ENCODE measurements around the gene MTRF1L. TPM values are rescaled to one million over a fixed set of nuclear protein-coding genes. Genes with fewer than 3 reads are reported as not detected.

Gene MTRF1L
- total and polyA plus RNA-seq, 7 experiments from 2014 or later: 6.1 to 18.1 (median 10.6) TPM

DNA sequence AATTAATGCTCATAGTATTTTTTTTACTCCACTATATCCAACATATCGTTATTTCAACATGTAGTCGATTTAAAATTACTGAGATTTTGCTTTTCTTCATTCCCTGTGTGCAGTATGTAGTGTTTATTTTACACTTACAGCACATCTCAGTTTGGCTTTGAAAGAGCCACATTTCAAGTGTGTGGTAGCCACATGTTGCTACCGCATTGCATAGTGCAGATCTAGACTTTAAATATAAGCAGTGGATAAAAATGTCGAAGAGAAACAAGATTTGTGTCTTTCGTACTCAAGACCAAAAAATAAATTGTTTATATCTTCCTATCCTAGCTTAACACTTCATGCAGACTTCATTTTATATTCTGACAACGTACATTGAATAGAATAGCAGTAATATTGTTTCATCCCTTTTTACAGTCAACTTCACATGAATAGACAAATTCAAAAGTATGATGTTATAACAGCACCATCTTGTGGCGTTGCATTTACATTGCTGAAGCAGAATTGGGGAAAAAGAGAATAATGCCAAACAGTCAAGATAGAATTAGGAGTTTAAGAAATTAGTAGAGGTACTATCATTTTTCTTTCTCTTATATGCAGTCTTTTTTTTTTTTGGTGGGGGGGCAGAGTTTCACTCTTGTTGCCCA lies 49.5 kb downstream of the MTRF1L start:
- peaks cover 0 to 9% (median 5%) of the 10 kb centered on the region in 7 donors for H3K4me1 Mint-ChIP-seq
- DNase-seq (peak in 3 of 9 donors; percentile 3 to 12 (median 7)), ATAC-seq (no peak)
- Histone ChIP-seq H3K4me1 (ENCODE audit: control insufficient read depth in 2 of 2, insufficient read depth in 2 of 2, low read length in 2 of 2) (no peaks in the 10 kb centered on the region), H3K9me3 (ENCODE audit: control insufficient read depth in 2 of 3, low read length in 3 of 3) (no peaks in the 10 kb centered on the region), H3K27ac (ENCODE audit: low read depth, low read length) (no peak overlapping the region), H3K4me3 (ENCODE audit: low read length) (no peak overlapping the region), H3K36me3 (ENCODE audit: control insufficient read depth in 2 of 3, insufficient read depth in 3 of 3, low read length in 3 of 3) (no peaks in the 10 kb centered on the region), H3K27me3 (ENCODE audit: control insufficient read depth in 2 of 2, insufficient read depth in 2 of 2, low read length in 2 of 2) (peaks cover 0 to 7% of the 10 kb centered on the region in 2 donors)
- ChIA-PET CTCF (no interaction called here), POLR2A (no interaction called here)
- H3K27ac Mint-ChIP-seq: no peak overlapping the region
- intact Hi-C loops (cut with micrococcal nuclease): no loop called here
- peaks cover 16 to 36% (median 22%) of the 10 kb centered on the region in 5 donors for H3K27me3 Mint-ChIP-seq
- no peak overlapping the region for H3K4me3 Mint-ChIP-seq
- H3K9me3 Mint-ChIP-seq: no peaks in the 10 kb centered on the region
- H3K36me3 Mint-ChIP-seq: no peaks in the 10 kb centered on the region

DNA sequence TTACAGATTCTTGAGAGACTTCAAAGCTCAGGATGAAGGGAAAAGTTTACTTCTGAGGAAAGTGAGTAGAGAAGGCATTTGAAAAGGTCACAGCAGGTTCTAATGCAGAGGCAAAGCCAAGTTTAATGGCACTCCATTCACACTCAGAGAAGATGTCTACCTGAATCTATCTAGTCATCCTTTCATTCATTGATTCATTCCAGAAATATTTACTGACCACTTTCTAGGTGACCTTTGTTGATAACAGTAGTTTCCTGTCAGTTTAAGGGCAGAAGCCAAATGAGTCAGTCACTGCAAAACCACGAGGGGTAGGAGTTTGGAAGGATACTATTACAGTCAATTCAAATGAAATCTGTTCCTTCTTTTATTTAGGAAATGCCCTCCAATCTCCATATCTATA lies 50.5 kb downstream of the MTRF1L start:
- ATAC-seq (no peak), DNase-seq (no peak)
- CTCF ChIA-PET: no interaction called here
- Mint-ChIP-seq H3K36me3 (no peaks in the 10 kb centered on the region), H3K9me3 (no peaks in the 10 kb centered on the region), H3K4me3 (no peak overlapping the region), H3K4me1 (peaks cover 0 to 11% (median 9%) of the 10 kb centered on the region in 7 donors), H3K27me3 (peaks cover 22 to 36% (median 22%) of the 10 kb centered on the region in 5 donors), H3K27ac (no peak overlapping the region)
- POLR2A ChIA-PET: no interaction called here
- Histone ChIP-seq H3K36me3 (ENCODE audit: control insufficient read depth in 2 of 3, insufficient read depth in 3 of 3, low read length in 3 of 3) (no peaks in the 10 kb centered on the region), H3K27me3 (ENCODE audit: control insufficient read depth in 2 of 2, insufficient read depth in 2 of 2, low read length in 2 of 2) (peaks cover 0 to 7% of the 10 kb centered on the region in 2 donors), H3K9me3 (ENCODE audit: control insufficient read depth in 2 of 3, low read length in 3 of 3) (no peaks in the 10 kb centered on the region), H3K27ac (ENCODE audit: low read depth, low read length) (no peak overlapping the region), H3K4me1 (ENCODE audit: control insufficient read depth in 2 of 2, insufficient read depth in 2 of 2, low read length in 2 of 2) (no peaks in the 10 kb centered on the region), H3K4me3 (ENCODE audit: low read length) (no peak overlapping the region)
- intact Hi-C loops (cut with micrococcal nuclease): no loop called here

DNA sequence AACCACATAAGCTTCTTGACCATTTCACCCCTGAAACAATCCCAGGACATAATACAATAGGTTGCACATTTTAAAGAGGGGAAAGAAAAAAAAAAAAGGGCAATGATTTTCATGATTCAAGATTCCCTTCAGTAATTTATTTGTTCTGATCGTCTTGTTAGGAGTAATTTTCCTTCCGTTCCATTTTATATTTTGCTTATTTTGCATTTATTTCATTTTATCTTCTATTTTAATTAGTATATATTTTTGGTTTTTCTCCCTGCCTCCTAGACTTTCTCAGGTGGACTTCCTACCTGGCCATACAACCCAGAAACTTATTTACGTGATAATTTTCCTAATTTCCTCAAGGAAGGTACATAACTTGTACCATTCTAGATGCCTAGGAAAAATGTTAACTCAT lies 52.3 kb downstream of the MTRF1L start:
- Histone ChIP-seq H3K4me1 (ENCODE audit: control insufficient read depth in 2 of 2, insufficient read depth in 2 of 2, low read length in 2 of 2) (no peaks in the 10 kb centered on the region), H3K36me3 (ENCODE audit: control insufficient read depth in 2 of 3, insufficient read depth in 3 of 3, low read length in 3 of 3) (no peaks in the 10 kb centered on the region), H3K4me3 (ENCODE audit: low read length) (no peak overlapping the region), H3K27me3 (ENCODE audit: control insufficient read depth in 2 of 2, insufficient read depth in 2 of 2, low read length in 2 of 2) (peaks cover 0 to 7% of the 10 kb centered on the region in 2 donors), H3K27ac (ENCODE audit: low read depth, low read length) (no peak overlapping the region), H3K9me3 (ENCODE audit: control insufficient read depth in 2 of 3, low read length in 3 of 3) (no peaks in the 10 kb centered on the region)
- ATAC-seq: no peak
- no peaks in the 10 kb centered on the region for H3K36me3 Mint-ChIP-seq
- no peak for DNase-seq
- intact Hi-C loops (cut with micrococcal nuclease): no loop called here
- no peaks in the 10 kb centered on the region for H3K9me3 Mint-ChIP-seq
- H3K4me1 Mint-ChIP-seq: peaks cover 0 to 11% (median 9%) of the 10 kb centered on the region in 7 donors
- CTCF ChIA-PET: no interaction called here
- H3K4me3 Mint-ChIP-seq: no peak overlapping the region
- peaks cover 17 to 36% (median 22%) of the 10 kb centered on the region in 5 donors for H3K27me3 Mint-ChIP-seq
- H3K27ac Mint-ChIP-seq: no peak overlapping the region
- POLR2A ChIA-PET: no interaction called here

DNA sequence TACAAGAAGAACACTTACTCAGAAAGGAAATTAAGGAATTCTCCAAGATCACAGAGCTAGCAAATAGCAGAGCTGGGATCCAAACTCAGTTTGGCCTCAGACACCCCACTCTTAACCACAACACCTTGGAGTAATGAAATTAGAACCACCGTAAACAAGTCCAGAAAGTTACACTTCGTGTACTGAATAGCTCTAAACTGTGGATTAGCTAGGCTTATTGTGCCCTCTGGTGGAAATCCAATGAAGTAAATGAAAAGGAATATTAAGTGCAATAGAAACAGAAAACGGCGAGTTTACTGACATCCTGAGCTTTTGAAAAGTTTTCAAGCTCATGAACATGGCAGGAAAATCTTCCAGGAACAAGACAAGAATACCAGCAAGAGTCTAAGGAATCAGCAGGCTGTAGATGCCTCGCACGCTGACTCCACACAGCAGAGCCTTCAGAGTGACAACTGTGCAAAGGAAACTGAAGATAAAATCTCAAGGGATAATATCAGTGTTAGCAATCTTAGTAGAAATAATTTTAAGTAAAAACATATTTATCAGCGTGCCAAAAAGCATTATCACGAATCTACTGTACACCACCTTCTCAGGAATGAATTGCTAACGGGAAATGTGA lies 54.2 kb downstream of the MTRF1L start:
- H3K36me3 ChIP-seq (ENCODE audit: control insufficient read depth in 2 of 3, insufficient read depth in 3 of 3, low read length in 3 of 3): no peaks in the 10 kb centered on the region
- POLR2A ChIA-PET: no interaction called here
- no peaks in the 10 kb centered on the region for H3K4me1 ChIP-seq (ENCODE audit: control insufficient read depth in 2 of 2, insufficient read depth in 2 of 2, low read length in 2 of 2)
- ATAC-seq (peak; percentile 72), DNase-seq (peak in 5 of 9 donors; percentile 9 to 35 (median 26))
- H3K4me3 ChIP-seq (ENCODE audit: low read length): no peak overlapping the region
- H3K36me3 Mint-ChIP-seq: no peaks in the 10 kb centered on the region
- no peaks in the 10 kb centered on the region for H3K9me3 ChIP-seq (ENCODE audit: control insufficient read depth in 2 of 3, low read length in 3 of 3)
- no peaks in the 10 kb centered on the region for H3K9me3 Mint-ChIP-seq
- H3K27me3 Mint-ChIP-seq: peaks cover 17 to 44% (median 25%) of the 10 kb centered on the region in 5 donors
- no peak overlapping the region for H3K27ac Mint-ChIP-seq
- intact Hi-C loops (cut with micrococcal nuclease): loop anchor here (1.0 to 5.0 kb wide), 5 partner anchors 76 to 1257 kb away; no protein-coding TSS in a partner anchor
- H3K4me3 Mint-ChIP-seq: peak overlapping the region in 7 of 10 donors; percentile 3 to 56 (median 41)
- H3K4me1 Mint-ChIP-seq: peaks cover 0 to 11% (median 9%) of the 10 kb centered on the region in 7 donors
- no peak overlapping the region for H3K27ac ChIP-seq (ENCODE audit: low read depth, low read length)
- CTCF ChIA-PET: interaction anchor here (0.6 to 1.5 kb wide), 8 partner anchors 10 to 991 kb away, joined by 3 to 8 read pairs (median 4); no protein-coding TSS in a partner anchor
- peaks cover 0 to 7% of the 10 kb centered on the region in 2 donors for H3K27me3 ChIP-seq (ENCODE audit: control insufficient read depth in 2 of 2, insufficient read depth in 2 of 2, low read length in 2 of 2)

DNA sequence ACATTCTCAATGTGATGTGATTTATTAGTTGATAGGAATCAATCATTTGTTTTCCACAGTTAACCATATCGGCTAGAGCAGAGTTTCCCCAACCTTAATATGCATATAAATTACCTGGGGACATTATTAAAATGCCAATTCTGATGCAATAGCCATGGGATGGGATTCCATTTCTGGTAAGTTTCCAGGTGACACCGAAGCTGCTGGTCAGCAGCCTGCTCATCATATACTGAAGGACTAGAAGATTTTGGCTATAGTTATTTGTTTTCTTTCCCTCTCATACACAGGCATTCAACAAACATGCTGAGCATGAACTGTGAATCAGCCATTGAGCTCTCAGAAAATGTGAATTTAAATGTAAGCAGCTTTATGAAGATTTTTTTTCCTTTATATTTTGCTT lies 55.5 kb downstream of the MTRF1L start:
- CTCF ChIA-PET: interaction anchor here (1.5 kb wide), 1 partner anchor 8 kb away, joined by 8 read pairs; no protein-coding TSS in a partner anchor
- Mint-ChIP-seq H3K4me1 (peaks cover 0 to 10% (median 7%) of the 10 kb centered on the region in 7 donors), H3K36me3 (no peaks in the 10 kb centered on the region), H3K27ac (no peak overlapping the region), H3K9me3 (no peaks in the 10 kb centered on the region), H3K27me3 (peaks cover 15 to 47% (median 19%) of the 10 kb centered on the region in 5 donors), H3K4me3 (no peak overlapping the region)
- POLR2A ChIA-PET: no interaction called here
- DNase-seq (no peak), ATAC-seq (no peak)
- Histone ChIP-seq H3K4me1 (ENCODE audit: control insufficient read depth in 2 of 2, insufficient read depth in 2 of 2, low read length in 2 of 2) (no peaks in the 10 kb centered on the region), H3K36me3 (ENCODE audit: control insufficient read depth in 2 of 3, insufficient read depth in 3 of 3, low read length in 3 of 3) (no peaks in the 10 kb centered on the region), H3K4me3 (ENCODE audit: low read length) (no peak overlapping the region), H3K27ac (ENCODE audit: low read depth, low read length) (no peak overlapping the region), H3K9me3 (ENCODE audit: control insufficient read depth in 2 of 3, low read length in 3 of 3) (no peaks in the 10 kb centered on the region), H3K27me3 (ENCODE audit: control insufficient read depth in 2 of 2, insufficient read depth in 2 of 2, low read length in 2 of 2) (peaks cover 0 to 7% of the 10 kb centered on the region in 2 donors)
- intact Hi-C loops (cut with micrococcal nuclease): loop anchor here in 1 of 2 donors (5.0 kb wide), 1 partner anchor 200 kb away; no protein-coding TSS in a partner anchor

- no peak overlapping the region for H3K27ac Mint-ChIP-seq
- H3K9me3 Mint-ChIP-seq: no peaks in the 10 kb centered on the region
- POLR2A ChIA-PET: no interaction called here
- no peaks in the 10 kb centered on the region for H3K4me1 ChIP-seq (ENCODE audit: control insufficient read depth in 2 of 2, insufficient read depth in 2 of 2, low read length in 2 of 2)
- peaks cover 0 to 7% of the 10 kb centered on the region in 2 donors for H3K27me3 ChIP-seq (ENCODE audit: control insufficient read depth in 2 of 2, insufficient read depth in 2 of 2, low read length in 2 of 2)
- DNase-seq: no peak
- H3K4me1 Mint-ChIP-seq: peaks cover 0 to 10% (median 7%) of the 10 kb centered on the region in 7 donors
- intact Hi-C loops (cut with micrococcal nuclease): loop anchor here in 1 of 2 donors (5.0 kb wide), 1 partner anchor 199 kb away; no protein-coding TSS in a partner anchor
- H3K27me3 Mint-ChIP-seq: peaks cover 18 to 50% (median 24%) of the 10 kb centered on the region in 5 donors
- ATAC-seq: no peak
- H3K27ac ChIP-seq (ENCODE audit: low read depth, low read length): no peak overlapping the region
- no peak overlapping the region for H3K4me3 ChIP-seq (ENCODE audit: low read length)
- H3K9me3 ChIP-seq (ENCODE audit: control insufficient read depth in 2 of 3, low read length in 3 of 3): no peaks in the 10 kb centered on the region
- no peaks in the 10 kb centered on the region for H3K36me3 Mint-ChIP-seq
- CTCF ChIA-PET: no interaction called here
- no peaks in the 10 kb centered on the region for H3K36me3 ChIP-seq (ENCODE audit: control insufficient read depth in 2 of 3, insufficient read depth in 3 of 3, low read length in 3 of 3)
- H3K4me3 Mint-ChIP-seq: no peak overlapping the region
These were observed 56.0 kb downstream of the MTRF1L start for GRCh38 chr6:152946484-152946883.

Data from naive thymus-derived CD4-positive, alpha-beta T cell (primary cell).